ENCODE data around the gene PIGL.
A peak's percentile ranks its signal among the peaks of the same experiment; 100 is the strongest.
"Not testable (repeated sequence)": the region's sequence is repeated elsewhere in the genome, so short reads cannot be mapped to it uniquely, and the experiment has no call there.

Gene PIGL
- 37.8 to 62.4 reads per million in 2 donors for total RNA-seq

DNA sequence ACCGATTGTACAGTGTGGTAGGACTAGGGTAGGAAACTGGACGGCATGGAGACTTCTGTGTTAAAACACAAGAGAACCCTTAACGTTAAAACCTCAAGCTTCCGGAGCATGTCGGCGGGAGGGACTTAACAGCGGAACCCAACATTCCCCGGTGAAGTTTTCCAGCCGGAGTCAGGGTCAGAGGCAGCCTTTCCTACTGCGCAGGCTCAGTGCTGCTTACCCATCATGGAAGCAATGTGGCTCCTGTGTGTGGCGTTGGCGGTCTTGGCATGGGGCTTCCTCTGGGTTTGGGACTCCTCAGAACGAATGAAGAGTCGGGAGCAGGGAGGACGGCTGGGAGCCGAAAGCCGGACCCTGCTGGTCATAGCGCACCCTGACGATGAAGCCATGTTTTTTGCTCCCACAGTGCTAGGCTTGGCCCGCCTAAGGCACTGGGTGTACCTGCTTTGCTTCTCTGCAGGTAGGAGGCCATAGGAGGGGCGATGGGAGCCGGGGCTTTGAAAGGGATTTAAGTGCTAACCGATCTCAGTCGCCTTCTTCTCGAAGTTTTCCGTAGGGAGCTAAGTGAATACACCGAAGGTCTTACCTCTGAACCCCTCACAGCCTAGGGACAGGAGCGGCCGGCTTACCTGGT lies at the start of gene PIGL:
Gene PIGL (plus strand): TSS at position 209 of the 634 bp plus-strand sequence. CDS start 17 bp downstream, at position 226.
- no peak for DNase-seq

DNA sequence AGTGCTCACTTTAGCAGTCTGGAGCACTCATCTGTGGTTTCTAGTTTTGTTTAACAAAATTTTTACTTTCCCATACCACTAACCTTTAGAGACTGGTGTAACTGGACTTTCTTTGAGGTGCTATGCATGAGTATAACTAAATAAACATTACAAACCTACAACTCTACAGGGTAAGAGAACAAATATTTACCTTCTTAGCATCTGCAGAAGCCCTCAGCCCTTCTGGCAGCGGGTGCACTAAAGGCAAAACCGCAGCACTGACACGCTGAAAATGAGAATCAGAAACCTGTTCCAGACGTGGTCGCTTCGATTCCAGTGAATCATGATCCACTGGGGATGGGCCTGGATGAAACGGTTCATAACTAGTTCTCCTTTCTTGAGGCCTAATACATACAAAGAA lies 45.4 kb upstream of the PIGL start:
- DNase-seq, result no peak

DNA sequence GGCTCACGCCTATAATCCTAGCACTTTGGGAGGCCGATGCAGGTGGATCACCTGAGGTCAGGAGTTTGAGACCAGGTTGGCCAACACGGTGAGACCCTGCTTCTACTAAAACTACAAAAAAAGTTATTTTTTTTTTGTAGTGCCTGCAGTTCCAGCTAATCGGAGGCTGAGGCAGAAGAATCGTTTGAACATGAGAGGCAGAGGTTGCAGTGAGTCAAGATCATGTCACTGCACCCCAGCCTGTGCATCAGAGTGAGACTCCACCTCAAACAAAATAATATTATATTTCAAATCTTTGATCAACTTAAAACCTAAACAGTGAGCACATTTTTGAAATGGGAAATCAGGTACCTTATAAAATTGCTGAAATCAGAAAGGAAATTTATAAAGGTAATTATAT lies 38.2 kb upstream of the PIGL start:
- no peak for DNase-seq

DNA sequence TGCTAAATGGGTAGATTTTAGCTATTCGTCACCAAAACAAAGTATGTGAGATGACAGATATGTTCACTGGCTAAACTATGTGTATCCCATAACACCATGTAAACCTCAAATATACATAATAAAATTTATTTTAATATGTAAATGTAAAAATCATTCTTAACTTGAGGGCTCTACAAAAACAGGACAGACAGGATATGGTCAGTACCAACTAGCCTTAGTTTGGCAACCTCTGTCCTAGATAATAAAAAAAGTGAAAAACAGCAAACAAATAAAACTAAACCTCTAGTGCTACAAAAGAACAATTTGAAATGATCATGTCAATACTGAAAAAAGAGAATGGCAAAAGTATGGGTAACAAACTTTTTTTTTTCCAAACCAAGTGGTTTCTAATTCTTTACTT lies 35.4 kb upstream of the PIGL start:
- no peak for DNase-seq

DNA sequence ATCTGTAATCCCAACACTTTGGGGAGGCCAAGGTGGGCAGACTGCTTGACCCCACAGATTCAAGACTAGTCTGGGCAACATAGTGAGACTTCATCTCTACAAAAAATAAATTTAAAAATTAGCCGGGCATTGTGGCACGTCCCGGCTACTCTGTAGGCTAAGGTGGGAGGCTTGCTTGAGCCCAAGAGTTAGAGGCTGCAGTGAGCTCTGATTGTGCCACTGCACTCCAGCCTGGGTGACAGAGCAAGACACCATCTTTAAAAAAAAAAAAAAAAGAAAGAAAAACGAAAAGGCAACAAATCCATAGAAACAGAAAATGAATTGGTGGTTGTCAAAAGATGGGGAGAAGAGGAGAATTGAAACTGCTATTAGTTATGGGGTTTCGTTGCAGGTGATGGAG lies 29.4 kb upstream of the PIGL start:
- no peak for DNase-seq

DNA sequence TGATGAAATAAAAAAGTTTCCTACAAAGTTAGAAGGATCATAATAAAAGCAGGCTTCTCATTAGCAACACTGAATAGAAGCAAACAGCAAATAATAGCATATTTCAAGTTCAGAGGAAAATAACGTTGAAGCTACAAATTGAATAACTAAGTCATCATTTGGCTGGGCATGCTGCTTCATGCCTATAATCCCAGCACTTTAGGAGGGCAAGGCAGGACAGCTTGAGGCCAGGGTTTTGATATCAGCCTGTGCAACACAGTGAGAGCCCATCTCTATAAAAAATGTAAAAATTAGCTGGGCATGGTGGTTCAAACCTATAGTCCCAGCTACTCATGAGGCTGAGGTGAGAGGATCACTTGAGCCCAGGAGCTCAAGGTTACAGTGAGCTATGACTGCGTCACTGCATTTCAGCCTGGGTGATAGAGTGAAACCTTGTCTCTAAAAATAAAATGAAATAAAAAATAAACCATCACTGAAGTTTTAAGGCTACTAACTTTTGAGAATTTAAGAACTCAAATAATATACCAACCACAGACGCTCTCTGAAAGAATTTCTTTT lies 27.1 kb upstream of the PIGL start:
- DNase-seq, result no peak

DNA sequence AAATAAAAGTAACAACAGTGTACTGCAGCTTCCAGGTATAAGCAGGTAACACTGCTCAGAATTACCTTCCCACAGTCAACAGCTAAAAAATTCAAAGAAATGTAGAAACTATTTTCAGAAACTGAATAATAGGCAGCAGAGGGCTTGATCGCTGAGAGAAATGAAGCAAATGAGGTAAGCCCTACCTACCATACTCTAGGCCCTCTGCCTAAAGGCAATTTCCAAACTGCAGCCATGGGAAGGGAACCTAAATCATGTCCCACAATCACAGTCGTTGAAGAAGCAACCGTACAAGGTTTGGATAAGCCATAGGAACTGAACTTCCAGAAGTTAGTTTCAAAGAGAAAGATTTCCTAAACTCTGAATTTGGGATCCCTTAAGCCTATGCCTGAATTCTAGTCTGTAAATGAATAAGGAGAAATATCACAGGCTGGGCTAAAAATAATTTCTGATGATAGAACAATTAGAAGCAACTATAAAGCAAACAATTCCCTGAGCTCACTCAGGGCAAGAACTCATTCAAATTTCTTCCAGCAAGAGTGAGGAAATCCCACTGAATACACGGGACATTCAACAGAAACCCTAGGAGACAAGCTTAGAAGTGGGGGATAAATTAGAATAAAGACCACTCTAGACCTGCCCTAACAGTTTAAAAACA lies 26.2 kb upstream of the PIGL start:
- no peak for DNase-seq

DNA sequence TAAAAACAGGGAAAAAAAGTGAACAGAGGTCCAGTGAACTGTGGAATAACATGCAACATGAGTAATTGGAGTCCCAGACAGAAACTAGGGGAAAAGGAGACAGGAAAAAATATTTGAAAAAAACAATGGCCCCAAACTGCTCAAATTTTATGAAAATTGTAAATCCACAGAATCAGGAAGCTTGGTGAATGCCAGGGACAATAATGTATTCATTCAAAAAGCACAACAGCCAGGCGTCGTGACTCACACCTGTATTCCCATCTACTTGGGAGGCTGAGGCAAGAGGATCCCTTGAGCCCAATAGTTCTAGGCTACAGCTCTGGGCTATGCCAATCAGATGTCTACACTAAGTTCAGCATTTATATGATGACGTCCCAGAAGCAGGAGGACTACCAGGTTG lies 25.4 kb upstream of the PIGL start:
- DNase-seq, result no peak

DNA sequence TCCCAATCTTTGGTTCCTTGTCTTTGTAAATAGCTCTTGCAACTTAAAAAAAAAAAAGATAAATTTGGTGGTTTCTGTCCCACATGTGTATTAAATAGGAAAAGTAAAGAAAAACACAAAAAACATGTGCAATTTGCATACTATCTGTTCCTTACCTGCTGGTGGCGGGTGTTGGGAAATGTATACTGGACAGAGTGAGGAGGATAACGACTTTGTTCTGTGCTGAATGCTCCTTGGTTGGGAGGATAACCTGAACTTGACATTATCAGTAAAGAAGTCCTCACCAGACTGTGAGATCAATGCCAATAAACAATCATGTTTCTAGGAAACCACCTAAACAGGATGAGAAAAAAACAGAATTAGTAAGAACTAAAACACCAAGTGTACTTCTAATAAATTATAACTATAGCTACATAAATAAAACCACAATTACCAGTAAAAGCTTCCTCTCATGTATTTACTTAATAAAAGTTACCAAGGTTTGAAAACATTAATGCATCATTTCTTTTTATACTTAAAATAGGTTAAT lies 22.6 kb upstream of the PIGL start:
- not testable (repeated sequence) for DNase-seq

DNA sequence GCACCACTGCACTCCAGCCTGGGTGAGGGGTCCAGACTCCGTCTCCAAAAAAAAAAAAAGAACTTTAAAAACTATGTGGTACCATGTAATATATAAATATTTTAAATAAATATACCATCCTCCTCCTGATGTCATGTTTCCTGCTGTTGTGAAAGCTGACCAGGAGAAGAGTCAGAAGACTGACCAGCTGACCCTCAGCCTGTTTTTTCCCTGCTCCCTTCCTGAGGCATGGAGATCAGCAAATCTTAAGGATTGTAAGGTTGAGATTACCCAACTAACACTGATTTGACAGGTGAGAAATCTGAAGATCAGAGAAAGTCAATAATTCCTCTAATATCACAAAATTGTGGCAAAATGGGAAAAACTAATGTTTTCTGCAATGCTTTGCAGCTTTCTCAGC lies 19.7 kb upstream of the PIGL start:
- DNase-seq, result no peak

DNA sequence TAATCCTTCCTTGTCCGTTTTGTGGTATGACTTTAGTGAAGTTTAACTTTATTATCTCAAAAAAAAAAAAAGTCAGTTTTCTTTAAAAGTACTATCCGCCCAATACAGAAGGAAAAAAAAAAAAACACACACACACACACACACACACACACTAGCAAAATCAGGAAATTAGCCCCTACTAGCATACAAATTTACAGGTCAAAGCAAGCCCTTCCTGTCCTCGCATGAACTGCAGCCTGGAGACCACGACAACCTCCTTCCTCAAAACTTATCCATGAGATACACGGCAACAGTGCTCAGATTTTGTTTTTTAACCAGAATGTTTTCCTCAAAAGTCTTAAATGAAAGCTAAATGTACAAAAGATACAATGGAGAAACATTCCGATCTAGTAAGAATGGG lies 17.9 kb upstream of the PIGL start:
- no peak for DNase-seq

DNA sequence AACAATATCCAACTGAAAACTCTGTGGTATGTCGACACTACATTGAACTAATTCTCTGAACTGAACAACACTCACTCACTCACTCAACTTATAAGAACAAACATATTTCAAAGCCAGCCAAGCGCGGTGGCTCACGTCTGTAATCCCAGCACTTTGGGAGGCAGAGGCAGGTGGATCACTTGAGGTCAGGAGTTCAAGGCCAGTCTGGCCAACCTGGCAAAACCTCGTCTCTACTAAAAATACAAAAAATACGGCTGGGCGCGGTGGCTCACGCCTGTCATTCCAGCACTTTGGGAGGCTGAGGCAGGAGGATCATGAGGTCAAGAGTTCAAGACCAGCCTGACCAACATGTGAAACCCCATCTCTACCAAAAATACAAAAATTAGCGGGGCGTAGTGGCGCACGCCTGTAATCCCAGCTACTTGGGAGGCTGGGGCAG lies 15.3 kb upstream of the PIGL start:
- not testable (repeated sequence) for DNase-seq

DNA sequence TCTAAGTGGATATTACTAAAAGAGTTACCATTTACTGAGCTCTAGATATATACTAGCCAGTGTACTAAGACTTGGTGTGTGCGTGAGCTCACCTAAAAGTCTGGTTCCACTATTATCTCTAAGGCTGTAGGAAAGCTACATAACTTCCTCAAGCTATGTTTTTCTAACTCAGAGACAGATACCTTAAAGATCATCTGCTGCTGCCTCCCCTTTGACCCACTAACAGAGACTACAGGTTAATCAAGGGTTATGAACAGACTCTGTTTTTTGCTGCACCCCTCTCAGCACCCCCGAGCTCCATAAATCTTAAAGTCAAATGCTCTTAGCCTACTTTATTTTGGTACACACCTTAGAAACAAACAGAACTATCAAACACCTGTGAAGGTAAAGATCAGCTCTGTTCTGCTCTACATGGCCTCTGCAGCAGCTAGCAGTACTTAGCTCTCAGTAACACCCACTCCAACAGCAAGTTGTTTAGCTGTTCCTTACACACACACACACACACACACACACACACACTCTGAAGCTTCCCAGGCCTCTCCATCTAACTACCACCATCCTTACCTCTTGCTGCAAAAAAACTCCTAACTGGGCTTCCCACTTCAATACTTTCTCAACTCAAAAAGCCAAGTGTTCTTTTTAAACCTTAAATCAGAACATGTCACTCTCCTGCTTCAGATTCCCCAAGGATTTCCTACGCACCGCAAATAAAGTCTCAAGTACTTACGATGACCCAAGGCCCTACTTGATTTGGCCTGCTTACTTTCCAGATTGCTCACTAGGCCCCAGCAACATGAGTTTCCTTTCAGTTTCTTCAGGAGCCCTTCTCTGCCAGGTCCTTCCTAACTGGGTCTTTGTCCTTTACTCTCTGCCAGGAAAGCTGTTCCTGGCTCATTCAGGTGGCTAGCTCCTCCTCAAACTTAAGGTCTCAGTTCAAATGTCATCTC lies 14.2 kb upstream of the PIGL start:
- not testable (repeated sequence) for DNase-seq

DNA sequence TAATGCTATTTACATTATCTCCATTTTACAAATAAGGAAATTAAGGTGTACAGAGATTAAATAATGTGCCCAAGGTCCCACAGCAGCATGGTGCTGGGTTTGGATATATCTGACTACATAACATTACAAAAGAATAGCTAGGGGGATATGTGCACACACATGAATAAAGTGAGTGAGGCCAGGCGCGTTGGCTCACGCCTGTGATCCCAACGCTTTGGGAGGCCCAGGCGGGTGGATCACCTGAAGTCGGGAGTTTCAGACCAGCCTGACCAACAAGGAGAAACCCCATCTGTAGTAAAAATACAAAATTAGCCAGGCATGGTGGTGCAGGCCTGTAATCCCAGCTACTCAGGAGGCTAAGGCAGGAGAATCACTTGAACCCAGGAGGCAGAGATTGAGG lies 12.2 kb upstream of the PIGL start:
- DNase-seq, result not testable (repeated sequence)

DNA sequence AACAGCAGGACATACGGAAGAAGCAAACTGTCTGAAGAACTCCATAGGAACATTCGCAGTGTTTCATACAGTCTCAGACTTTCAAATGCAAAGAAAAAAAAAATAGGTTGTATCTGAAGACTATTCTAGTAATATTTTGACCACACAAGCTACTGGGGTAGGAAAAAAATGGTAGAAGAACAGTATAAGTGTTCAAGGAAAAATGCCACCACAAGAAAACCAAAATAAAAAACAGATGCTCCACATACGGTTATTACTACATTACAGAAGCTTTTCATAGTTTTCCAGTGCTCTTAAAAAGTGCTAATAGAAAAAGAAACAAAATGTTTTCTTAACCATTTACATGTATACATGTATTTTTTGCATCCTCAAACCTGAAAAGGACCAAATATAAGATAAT lies 5.4 kb upstream of the PIGL start:
- no peak for DNase-seq

DNA sequence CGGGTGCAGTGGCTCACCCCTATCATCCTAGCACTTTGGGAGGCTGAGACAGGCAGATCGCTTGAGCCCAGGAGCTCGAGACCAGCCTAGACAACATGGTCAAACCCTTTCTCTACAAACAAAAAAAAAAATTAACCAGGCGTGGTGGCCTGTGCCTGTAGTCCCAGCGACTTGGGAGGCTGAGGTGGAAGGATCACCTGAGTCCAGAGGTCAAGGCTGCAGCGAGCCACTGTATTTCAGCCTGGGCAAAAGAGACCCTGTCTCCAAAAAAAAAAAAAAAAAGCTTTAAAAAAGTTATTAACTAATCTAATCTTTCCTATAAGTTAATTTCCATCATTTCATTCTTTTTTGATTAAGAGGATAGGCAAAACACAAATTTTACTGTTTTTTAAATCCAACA lies 4.2 kb upstream of the PIGL start:
- no peak for DNase-seq

DNA sequence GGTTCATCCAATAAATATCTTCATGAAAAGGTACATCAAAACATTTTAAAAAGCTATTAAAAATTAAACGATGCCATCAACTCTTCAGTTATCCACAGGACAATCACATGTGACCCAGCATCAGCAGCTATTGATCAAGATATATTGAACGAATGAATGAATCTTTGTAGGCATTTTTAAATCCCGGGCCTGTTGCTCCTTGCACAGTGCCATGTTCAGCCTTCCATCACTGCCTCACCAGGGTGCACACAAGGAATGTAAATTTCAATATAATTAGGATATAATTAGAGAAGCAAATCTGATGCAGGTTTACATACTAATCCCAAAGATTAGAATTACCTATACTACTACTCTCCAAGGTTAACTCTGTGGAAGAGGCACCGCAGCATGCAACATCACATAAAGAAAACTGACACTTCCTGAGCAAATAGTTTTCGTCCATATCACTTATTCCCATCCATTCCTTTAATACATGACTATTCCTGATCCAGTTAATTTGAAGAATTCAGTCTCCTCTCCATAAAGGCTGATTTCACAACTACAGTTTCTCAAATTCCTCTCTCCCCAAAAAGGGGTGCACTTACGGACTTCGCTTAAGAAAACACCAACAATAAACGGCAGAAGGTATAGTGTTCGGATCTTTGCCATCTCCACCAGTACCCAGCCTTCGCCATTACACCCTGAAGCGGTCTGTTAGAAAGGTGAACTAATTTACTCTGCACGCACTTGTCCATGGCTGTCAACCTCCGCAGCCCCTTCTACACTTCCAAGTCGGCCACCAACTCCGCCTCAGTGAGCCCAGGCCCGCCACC lies 2.6 kb upstream of the PIGL start:
- no peak for DNase-seq

DNA sequence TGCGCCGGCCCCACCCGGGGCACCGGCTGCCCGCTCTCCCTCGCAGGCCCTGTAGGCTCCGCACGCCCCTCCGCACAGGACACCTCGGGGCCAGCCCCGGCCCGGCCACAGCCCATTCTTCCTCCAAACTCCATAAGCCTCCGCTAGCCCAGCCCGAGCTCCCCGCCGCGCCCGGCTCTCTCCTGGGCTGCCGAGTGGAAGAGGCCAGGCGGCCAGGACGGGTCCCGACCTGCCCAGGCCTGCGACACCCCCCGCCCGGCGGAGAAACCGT lies 2.1 kb upstream of the PIGL start:
- DNase-seq, result no peak

DNA sequence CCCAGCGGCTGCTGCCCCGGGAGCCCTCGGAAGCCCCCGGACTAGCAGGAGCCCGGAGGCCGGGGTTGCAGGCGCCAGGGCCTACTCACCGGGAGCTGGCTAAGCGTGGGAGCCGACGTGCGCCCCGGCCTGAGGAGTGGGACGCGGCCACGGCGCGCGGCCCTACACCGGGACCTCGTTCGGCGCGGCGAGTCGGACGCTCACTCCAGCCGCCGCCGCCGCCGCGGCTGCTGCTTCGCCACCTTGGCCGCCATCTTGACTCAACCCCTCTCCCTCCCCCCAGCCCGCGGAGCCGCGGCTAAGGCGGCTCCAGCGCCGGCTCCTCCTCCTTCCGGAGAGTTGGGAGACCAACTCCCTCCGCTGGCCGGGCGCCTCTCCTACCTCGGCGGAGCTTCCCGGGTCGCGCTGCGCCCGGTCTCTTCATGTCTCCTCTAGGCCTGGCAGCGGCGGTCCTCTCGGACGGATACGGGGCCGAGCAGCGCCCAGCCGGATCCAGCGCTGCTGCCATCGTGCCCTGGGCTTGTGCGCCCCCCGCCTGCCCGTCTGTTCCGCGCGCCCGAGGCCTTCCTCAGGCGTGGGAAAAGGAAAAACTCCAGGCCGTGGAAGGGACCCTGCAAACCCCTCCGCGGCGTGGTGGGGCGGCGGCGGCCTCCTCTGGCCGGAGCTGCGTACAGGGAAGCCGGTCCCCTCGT lies 1.6 kb upstream of the PIGL start, which contains the start of gene NCOR1:
Gene NCOR1 (minus strand): TSS at position 262 of the 692 bp plus-strand sequence. CDS start 20,965 bp downstream, outside the sequence.
- peak; percentile 84 for DNase-seq

DNA sequence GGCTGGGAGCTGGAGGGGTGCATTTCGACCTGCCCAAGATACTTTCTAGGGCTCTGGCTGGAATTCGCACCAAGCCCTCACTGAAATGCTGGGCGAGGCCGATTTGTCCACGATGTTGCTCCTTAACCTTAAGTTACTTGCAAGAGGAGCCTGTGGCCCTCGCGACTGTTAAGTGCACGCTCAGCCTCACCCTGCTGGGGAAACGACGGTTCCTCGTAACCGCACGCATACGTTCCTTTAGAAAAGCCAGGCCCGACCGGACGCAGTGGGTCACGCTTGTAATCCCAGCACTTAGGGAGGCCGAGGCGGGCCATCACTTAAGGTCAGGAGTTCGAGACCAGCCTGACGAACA lies 1.1 kb upstream of the PIGL start:
- DNase-seq, result no peak

DNA sequence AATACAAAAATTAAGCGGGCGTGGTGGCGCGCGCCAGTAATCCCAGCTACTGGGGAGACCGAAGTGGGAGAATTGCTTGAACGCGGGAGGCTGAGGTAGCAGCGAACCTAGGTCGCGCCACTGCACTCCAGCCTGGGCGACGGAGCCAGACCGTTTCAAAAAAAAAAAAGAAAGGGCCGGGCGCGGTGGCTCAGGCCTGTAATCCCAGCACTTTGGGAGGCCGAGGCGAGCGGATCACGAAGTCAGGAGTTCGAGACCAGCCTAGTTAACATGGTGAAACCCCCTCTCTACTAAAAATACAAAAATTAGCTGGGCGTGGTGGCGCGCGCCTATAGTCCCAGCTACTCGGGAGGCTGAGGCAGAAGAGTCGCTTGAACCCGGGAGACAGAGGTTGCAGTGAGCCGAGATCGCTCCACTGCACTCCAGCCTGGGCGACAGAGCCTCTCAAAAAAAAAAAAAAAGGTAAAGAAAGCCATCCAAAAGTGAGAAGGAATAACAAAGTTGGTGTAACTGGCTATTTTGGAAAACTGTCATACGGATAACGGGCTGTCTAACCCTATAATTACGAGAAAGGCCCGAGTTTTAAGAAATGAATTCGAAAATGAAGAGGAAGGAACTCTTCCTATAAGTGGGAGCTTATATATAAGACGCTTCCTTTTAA lies 539 bp upstream of the PIGL start:
- DNase-seq, result not testable (repeated sequence)
